ENCODE measurements around the gene MMRN2. TPM values are rescaled to one million over a fixed set of nuclear protein-coding genes. Genes with fewer than 3 reads are reported as not detected.

The MMRN2 gene
- total RNA-seq, 1 experiment from 2014 or later: 2.4 TPM

DNA sequence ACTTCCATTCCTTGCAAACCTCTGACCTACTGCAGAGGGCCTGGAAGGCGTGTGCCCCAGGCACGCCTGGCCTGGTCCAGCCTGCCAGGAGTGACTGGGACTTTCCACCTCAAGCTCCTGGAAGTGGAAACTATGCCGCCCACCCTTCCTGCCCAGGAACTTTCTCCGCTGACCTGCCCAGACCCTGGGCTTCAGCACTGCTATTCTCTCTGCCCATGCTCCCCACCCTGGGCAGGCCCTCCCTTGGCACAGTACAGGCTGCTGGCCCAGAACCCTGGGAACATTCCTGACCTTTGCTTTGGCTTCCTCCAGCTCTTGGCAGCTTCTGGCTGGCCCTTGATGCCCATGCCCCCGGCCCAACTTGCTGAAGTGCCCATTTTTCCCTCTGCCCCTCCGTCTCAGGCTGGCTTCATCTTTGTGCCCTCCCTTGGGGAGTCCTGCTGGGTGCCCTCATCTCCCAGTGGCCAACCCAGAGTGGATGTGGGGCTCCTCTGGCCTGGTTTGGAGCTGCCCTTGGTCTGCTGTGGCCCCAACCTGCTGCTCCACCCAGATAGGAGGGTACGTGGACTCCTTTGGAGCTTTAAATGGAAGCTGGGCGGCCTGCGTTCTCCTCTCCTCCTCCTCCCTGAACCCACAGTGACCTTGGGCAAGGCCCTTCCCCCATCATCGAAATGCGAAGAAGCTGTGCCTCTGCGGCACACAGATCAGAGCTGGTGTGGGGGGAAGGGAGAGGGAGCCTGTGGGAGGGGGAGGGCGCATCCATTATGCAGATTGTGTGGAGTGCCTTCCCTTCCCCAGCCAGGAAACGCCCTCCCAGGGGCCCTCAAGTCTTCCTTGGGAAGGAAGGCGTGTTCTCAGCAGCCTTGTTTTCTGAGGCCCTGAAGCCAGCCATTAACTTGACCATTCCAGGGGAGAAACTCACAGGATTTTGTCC, 3.4 kb downstream of the MMRN2 start (continued):
- TF ChIP-seq, protein P1, sequence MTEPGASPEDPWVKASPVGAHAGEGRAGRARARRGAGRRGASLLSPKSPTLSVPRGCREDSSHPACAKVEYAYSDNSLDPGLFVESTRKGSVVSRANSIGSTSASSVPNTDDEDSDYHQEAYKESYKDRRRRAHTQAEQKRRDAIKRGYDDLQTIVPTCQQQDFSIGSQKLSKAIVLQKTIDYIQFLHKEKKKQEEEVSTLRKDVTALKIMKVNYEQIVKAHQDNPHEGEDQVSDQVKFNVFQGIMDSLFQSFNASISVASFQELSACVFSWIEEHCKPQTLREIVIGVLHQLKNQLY (CRISPR knock-in tag; IDR thresholded peaks at IDR 0.05): no peak
- peak; percentile 90 for TF ChIP-seq ETV6 (CRISPR knock-in tag; IDR thresholded peaks at IDR 0.05)
- TF ChIP-seq FOXJ3 (CRISPR knock-in tag; IDR thresholded peaks at IDR 0.05; ENCODE audit: borderline replicate concordance): peak; percentile 10; the same call in 1 of the 2 replicates
- no peak for TF ChIP-seq ZNF263 (CRISPR knock-in tag; IDR thresholded peaks at IDR 0.05; ENCODE audit: low read depth)
- no peak for TF ChIP-seq NFE2L1 (CRISPR knock-in tag; IDR thresholded peaks at IDR 0.05)
- TF ChIP-seq, protein P2, sequence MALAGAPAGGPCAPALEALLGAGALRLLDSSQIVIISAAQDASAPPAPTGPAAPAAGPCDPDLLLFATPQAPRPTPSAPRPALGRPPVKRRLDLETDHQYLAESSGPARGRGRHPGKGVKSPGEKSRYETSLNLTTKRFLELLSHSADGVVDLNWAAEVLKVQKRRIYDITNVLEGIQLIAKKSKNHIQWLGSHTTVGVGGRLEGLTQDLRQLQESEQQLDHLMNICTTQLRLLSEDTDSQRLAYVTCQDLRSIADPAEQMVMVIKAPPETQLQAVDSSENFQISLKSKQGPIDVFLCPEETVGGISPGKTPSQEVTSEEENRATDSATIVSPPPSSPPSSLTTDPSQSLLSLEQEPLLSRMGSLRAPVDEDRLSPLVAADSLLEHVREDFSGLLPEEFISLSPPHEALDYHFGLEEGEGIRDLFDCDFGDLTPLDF (CRISPR knock-in tag; IDR thresholded peaks at IDR 0.05): no peak
- TF ChIP-seq FOXP1 (CRISPR knock-in tag; IDR thresholded peaks at IDR 0.05; ENCODE audit: borderline replicate concordance): peak; percentile 55; the same call in 1 of the 2 replicates
- TF ChIP-seq, protein P3, sequence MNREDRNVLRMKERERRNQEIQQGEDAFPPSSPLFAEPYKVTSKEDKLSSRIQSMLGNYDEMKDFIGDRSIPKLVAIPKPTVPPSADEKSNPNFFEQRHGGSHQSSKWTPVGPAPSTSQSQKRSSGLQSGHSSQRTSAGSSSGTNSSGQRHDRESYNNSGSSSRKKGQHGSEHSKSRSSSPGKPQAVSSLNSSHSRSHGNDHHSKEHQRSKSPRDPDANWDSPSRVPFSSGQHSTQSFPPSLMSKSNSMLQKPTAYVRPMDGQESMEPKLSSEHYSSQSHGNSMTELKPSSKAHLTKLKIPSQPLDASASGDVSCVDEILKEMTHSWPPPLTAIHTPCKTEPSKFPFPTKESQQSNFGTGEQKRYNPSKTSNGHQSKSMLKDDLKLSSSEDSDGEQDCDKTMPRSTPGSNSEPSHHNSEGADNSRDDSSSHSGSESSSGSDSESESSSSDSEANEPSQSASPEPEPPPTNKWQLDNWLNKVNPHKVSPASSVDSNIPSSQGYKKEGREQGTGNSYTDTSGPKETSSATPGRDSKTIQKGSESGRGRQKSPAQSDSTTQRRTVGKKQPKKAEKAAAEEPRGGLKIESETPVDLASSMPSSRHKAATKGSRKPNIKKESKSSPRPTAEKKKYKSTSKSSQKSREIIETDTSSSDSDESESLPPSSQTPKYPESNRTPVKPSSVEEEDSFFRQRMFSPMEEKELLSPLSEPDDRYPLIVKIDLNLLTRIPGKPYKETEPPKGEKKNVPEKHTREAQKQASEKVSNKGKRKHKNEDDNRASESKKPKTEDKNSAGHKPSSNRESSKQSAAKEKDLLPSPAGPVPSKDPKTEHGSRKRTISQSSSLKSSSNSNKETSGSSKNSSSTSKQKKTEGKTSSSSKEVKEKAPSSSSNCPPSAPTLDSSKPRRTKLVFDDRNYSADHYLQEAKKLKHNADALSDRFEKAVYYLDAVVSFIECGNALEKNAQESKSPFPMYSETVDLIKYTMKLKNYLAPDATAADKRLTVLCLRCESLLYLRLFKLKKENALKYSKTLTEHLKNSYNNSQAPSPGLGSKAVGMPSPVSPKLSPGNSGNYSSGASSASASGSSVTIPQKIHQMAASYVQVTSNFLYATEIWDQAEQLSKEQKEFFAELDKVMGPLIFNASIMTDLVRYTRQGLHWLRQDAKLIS (CRISPR knock-in tag; IDR thresholded peaks at IDR 0.05; ENCODE audit: borderline replicate concordance): 0 out of 2 replicates have a peak, but pooled peaks have one; percentile 75
- no peak for TF ChIP-seq RORB (CRISPR knock-in tag; IDR thresholded peaks at IDR 0.05)
- TF ChIP-seq ZNF138 (CRISPR knock-in tag; conservative IDR thresholded peaks at IDR 0.05): no peak
- TF ChIP-seq, protein P4, sequence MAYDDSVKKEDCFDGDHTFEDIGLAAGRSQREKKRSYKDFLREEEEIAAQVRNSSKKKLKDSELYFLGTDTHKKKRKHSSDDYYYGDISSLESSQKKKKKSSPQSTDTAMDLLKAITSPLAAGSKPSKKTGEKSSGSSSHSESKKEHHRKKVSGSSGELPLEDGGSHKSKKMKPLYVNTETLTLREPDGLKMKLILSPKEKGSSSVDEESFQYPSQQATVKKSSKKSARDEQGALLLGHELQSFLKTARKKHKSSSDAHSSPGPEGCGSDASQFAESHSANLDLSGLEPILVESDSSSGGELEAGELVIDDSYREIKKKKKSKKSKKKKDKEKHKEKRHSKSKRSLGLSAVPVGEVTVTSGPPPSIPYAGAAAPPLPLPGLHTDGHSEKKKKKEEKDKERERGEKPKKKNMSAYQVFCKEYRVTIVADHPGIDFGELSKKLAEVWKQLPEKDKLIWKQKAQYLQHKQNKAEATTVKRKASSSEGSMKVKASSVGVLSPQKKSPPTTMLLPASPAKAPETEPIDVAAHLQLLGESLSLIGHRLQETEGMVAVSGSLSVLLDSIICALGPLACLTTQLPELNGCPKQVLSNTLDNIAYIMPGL (CRISPR knock-in tag; IDR thresholded peaks at IDR 0.05): no peak
- TF ChIP-seq, protein P5, sequence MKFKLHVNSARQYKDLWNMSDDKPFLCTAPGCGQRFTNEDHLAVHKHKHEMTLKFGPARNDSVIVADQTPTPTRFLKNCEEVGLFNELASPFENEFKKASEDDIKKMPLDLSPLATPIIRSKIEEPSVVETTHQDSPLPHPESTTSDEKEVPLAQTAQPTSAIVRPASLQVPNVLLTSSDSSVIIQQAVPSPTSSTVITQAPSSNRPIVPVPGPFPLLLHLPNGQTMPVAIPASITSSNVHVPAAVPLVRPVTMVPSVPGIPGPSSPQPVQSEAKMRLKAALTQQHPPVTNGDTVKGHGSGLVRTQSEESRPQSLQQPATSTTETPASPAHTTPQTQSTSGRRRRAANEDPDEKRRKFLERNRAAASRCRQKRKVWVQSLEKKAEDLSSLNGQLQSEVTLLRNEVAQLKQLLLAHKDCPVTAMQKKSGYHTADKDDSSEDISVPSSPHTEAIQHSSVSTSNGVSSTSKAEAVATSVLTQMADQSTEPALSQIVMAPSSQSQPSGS (CRISPR knock-in tag; IDR thresholded peaks at IDR 0.05; ENCODE audit: borderline replicate concordance, low read depth): no peak
- TF ChIP-seq NR1H2 (CRISPR knock-in tag; IDR thresholded peaks at IDR 0.05): no peak; the same call in 1 of the 2 replicates
- TF ChIP-seq, protein P6, sequence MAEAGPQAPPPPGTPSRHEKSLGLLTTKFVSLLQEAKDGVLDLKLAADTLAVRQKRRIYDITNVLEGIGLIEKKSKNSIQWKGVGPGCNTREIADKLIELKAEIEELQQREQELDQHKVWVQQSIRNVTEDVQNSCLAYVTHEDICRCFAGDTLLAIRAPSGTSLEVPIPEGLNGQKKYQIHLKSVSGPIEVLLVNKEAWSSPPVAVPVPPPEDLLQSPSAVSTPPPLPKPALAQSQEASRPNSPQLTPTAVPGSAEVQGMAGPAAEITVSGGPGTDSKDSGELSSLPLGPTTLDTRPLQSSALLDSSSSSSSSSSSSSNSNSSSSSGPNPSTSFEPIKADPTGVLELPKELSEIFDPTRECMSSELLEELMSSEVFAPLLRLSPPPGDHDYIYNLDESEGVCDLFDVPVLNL (CRISPR knock-in tag; IDR thresholded peaks at IDR 0.05; ENCODE audit: borderline replicate concordance, low read depth): no peak
- no peak for TF ChIP-seq NFATC4 (CRISPR knock-in tag; IDR thresholded peaks at IDR 0.05)
- TF ChIP-seq, protein P7, sequence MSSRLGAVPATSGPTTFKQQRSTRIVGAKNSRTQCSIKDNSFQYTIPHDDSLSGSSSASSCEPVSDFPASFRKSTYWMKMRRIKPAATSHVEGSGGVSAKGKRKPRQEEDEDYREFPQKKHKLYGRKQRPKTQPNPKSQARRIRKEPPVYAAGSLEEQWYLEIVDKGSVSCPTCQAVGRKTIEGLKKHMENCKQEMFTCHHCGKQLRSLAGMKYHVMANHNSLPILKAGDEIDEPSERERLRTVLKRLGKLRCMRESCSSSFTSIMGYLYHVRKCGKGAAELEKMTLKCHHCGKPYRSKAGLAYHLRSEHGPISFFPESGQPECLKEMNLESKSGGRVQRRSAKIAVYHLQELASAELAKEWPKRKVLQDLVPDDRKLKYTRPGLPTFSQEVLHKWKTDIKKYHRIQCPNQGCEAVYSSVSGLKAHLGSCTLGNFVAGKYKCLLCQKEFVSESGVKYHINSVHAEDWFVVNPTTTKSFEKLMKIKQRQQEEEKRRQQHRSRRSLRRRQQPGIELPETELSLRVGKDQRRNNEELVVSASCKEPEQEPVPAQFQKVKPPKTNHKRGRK (CRISPR knock-in tag; IDR thresholded peaks at IDR 0.05; ENCODE audit: borderline replicate concordance): no peak
- TF ChIP-seq, protein P8, sequence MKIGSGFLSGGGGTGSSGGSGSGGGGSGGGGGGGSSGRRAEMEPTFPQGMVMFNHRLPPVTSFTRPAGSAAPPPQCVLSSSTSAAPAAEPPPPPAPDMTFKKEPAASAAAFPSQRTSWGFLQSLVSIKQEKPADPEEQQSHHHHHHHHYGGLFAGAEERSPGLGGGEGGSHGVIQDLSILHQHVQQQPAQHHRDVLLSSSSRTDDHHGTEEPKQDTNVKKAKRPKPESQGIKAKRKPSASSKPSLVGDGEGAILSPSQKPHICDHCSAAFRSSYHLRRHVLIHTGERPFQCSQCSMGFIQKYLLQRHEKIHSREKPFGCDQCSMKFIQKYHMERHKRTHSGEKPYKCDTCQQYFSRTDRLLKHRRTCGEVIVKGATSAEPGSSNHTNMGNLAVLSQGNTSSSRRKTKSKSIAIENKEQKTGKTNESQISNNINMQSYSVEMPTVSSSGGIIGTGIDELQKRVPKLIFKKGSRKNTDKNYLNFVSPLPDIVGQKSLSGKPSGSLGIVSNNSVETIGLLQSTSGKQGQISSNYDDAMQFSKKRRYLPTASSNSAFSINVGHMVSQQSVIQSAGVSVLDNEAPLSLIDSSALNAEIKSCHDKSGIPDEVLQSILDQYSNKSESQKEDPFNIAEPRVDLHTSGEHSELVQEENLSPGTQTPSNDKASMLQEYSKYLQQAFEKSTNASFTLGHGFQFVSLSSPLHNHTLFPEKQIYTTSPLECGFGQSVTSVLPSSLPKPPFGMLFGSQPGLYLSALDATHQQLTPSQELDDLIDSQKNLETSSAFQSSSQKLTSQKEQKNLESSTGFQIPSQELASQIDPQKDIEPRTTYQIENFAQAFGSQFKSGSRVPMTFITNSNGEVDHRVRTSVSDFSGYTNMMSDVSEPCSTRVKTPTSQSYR (CRISPR knock-in tag; IDR thresholded peaks at IDR 0.05): peak; percentile 100
- TF ChIP-seq OVOL2 (CRISPR knock-in tag; IDR thresholded peaks at IDR 0.05; ENCODE audit: borderline replicate concordance): no peak
- TF ChIP-seq, protein P9, sequence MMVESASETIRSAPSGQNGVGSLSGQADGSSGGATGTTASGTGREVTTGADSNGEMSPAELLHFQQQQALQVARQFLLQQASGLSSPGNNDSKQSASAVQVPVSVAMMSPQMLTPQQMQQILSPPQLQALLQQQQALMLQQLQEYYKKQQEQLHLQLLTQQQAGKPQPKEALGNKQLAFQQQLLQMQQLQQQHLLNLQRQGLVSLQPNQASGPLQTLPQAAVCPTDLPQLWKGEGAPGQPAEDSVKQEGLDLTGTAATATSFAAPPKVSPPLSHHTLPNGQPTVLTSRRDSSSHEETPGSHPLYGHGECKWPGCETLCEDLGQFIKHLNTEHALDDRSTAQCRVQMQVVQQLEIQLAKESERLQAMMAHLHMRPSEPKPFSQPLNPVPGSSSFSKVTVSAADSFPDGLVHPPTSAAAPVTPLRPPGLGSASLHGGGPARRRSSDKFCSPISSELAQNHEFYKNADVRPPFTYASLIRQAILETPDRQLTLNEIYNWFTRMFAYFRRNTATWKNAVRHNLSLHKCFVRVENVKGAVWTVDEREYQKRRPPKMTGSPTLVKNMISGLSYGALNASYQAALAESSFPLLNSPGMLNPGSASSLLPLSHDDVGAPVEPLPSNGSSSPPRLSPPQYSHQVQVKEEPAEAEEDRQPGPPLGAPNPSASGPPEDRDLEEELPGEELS (CRISPR knock-in tag; IDR thresholded peaks at IDR 0.05): peak; percentile 85; the same call in 1 of the 2 replicates
